ENCODE measurements around the gene SAXO1. TPM values are rescaled to one million over a fixed set of nuclear protein-coding genes. Genes with fewer than 3 reads are reported as not detected.

SAXO1 gene
- total RNA-seq, 1 donor from 2014 or later = 0.09 TPM

- Histone ChIP-seq H3K4me1 (peaks cover 27% of the 10 kb centered on the region), H3F3A (ENCODE audit: low read depth) (no peaks in the 10 kb centered on the region), H3K9me3 (ENCODE audit: low read depth) (no peaks in the 10 kb centered on the region), H3K27ac (no peak overlapping the region), H3K27me3 (no peaks in the 10 kb centered on the region), H3K4me2 (no peak overlapping the region), H3K4me3 (no peak overlapping the region), H3K79me2 (ENCODE audit: low read depth) (no peaks in the 10 kb centered on the region), H2AFZ (replicated peaks) (no peak overlapping the region), H3K36me3 (no peaks in the 10 kb centered on the region), H3K9ac (no peak overlapping the region), H4K20me1 (ENCODE audit: low read depth) (no peaks in the 10 kb centered on the region)
- peaks cover 5% of the 10 kb centered on the region for H3K9me3 Mint-ChIP-seq
- H3K4me1 Mint-ChIP-seq = peaks cover 19% of the 10 kb centered on the region
- no peak for TF ChIP-seq CTCF (IDR thresholded peaks at IDR 0.05)
- no peak for TF ChIP-seq EZH2phosphoT487 (IDR thresholded peaks at IDR 0.05)
- TF ChIP-seq EZH2 (IDR thresholded peaks at IDR 0.05) = no peak
- no peak overlapping the region for H3K27ac Mint-ChIP-seq
- H3K4me3 Mint-ChIP-seq = no peak overlapping the region
- H3K36me3 Mint-ChIP-seq = no peaks in the 10 kb centered on the region
- DNase-seq (ENCODE audit: low spot score) = no peak
- H3K27me3 Mint-ChIP-seq (ENCODE audit: insufficient read depth, low read depth) = peaks cover 6% of the 10 kb centered on the region
Measured at GRCh38 chr9:18978188-18978587, 54.8 kb downstream of the SAXO1 start.

DNA sequence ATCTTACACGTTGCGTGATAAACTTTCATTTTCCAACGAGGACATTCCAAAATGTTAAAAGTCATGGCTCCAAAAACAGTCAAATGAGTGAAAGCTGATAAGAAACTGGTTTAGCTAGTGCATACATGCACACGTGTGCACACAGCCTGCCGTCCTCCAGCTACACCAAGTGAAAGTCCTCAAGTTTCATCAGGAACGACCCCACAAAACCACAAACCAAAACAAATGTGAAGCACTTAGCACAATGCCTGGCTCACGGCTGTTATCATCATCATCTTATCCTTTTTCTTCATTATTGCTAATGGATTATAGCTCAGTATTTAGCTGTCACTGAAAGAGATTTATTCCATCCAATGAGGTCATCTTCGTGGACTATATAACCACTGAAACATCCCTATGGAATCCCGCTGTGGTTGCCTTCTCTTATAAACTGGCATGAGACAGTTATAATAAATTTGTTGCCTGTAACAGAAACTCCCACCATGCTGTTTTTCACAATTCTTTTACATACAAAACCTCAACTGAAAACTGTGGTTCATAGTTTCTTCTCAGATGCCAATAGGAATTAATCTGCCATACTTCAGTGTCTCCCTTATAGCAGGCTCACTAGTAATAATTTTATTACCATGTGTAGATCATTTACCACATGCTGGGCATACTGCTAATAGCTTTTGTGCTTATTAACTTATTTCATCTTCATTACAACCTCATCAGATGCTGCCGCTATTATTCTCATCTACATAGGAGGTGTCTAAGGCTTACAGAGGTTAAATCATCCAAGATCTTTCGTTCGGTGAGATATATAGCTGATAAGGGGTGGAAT lies 56.1 kb downstream of the SAXO1 start:
- no peaks in the 10 kb centered on the region for H3K36me3 ChIP-seq
- no peak overlapping the region for H3K4me2 ChIP-seq
- H3K9me3 Mint-ChIP-seq = no peaks in the 10 kb centered on the region
- no peak overlapping the region for H3K9ac ChIP-seq
- DNase-seq (ENCODE audit: low spot score) = no peak
- H3K27me3 Mint-ChIP-seq (ENCODE audit: insufficient read depth, low read depth) = peaks cover 6% of the 10 kb centered on the region
- no peaks in the 10 kb centered on the region for H4K20me1 ChIP-seq (ENCODE audit: low read depth)
- no peak overlapping the region for H3K4me3 Mint-ChIP-seq
- peaks cover 17% of the 10 kb centered on the region for H3K4me1 Mint-ChIP-seq
- no peak overlapping the region for H2AFZ ChIP-seq (replicated peaks)
- H3K79me2 ChIP-seq (ENCODE audit: low read depth) = no peaks in the 10 kb centered on the region
- H3K27ac ChIP-seq = no peak overlapping the region
- no peaks in the 10 kb centered on the region for H3K9me3 ChIP-seq (ENCODE audit: low read depth)
- TF ChIP-seq EZH2 (IDR thresholded peaks at IDR 0.05) (no peak), EZH2phosphoT487 (IDR thresholded peaks at IDR 0.05) (no peak), CTCF (IDR thresholded peaks at IDR 0.05) (no peak)
- H3F3A ChIP-seq (ENCODE audit: low read depth) = no peaks in the 10 kb centered on the region
- no peak overlapping the region for H3K27ac Mint-ChIP-seq
- no peak overlapping the region for H3K4me3 ChIP-seq
- H3K36me3 Mint-ChIP-seq = no peaks in the 10 kb centered on the region
- H3K27me3 ChIP-seq = no peaks in the 10 kb centered on the region
- peaks cover 20% of the 10 kb centered on the region for H3K4me1 ChIP-seq

- Histone ChIP-seq H3K36me3 (no peaks in the 10 kb centered on the region), H3K4me3 (no peak overlapping the region), H3K79me2 (ENCODE audit: low read depth) (no peaks in the 10 kb centered on the region), H3K9me3 (ENCODE audit: low read depth) (no peaks in the 10 kb centered on the region), H3K27me3 (no peaks in the 10 kb centered on the region), H3K4me1 (peaks cover 15% of the 10 kb centered on the region), H3K4me2 (no peak overlapping the region), H4K20me1 (ENCODE audit: low read depth) (no peaks in the 10 kb centered on the region), H3K9ac (no peak overlapping the region), H2AFZ (replicated peaks) (no peak overlapping the region), H3K27ac (no peak overlapping the region), H3F3A (ENCODE audit: low read depth) (no peaks in the 10 kb centered on the region)
- Mint-ChIP-seq H3K4me1 (peaks cover 11% of the 10 kb centered on the region), H3K4me3 (no peak overlapping the region), H3K27me3 (ENCODE audit: insufficient read depth, low read depth) (no peaks in the 10 kb centered on the region), H3K9me3 (no peaks in the 10 kb centered on the region), H3K36me3 (no peaks in the 10 kb centered on the region), H3K27ac (no peak overlapping the region)
- DNase-seq (ENCODE audit: low spot score) = no peak
- TF ChIP-seq CTCF (IDR thresholded peaks at IDR 0.05) (no peak), EZH2phosphoT487 (IDR thresholded peaks at IDR 0.05) (no peak), EZH2 (IDR thresholded peaks at IDR 0.05) (no peak)
Measured at GRCh38 chr9:18976221-18976708, 56.7 kb downstream of the SAXO1 start.

Measured in neural progenitor cell (in vitro differentiated cells).